GM18870 (cell line): ENCODE measurements around the gene CADM1.

Source experiments
- ATAC-seq: cut with Tn5 transposase; IDR thresholded peaks from one replicate; pipeline ENCODE4 v1.9.1; 2021; ENCODE audit warnings: moderate library complexity; ENCODE audit not compliant: unreplicated experiment

Gene CADM1

DNA sequence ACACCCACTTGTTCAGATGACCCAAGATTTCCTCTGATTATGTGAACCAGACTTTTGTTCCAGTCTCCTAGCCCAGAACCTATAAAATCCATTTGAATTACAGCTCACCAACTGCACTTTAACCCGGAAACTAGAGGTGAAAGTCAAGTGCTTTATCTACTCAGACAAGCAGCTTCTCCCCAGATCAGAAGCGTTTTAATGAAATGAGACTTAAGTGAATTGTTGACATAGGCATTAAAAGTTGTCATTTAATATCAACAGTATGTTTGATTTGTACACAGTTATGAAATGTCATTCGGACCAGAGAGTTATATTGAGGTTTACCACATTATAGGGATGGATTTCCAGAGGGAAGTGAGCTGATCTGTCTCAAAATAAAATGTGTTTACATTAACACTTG, 52.0 kb downstream of the CADM1 start:
- ATAC-seq: no peak

DNA sequence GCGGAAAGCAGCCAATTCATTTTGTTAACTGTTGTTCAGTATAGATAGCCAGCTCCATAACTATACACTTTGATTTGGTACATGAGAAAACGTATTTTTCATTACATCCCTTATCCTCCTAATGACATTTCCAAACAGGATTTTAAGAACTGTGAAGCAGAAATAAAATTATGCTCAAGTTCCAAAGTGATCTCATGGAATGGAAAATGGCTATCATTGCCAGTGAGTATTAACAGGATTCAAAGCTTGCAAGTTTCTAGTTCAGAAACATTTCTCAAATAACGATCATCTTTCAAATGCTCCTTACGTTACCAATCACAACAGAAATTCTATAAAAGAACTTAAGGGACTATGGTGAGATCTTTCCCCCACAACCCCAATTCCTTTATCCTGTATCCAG, 53.7 kb downstream of the CADM1 start:
- no peak for ATAC-seq

DNA sequence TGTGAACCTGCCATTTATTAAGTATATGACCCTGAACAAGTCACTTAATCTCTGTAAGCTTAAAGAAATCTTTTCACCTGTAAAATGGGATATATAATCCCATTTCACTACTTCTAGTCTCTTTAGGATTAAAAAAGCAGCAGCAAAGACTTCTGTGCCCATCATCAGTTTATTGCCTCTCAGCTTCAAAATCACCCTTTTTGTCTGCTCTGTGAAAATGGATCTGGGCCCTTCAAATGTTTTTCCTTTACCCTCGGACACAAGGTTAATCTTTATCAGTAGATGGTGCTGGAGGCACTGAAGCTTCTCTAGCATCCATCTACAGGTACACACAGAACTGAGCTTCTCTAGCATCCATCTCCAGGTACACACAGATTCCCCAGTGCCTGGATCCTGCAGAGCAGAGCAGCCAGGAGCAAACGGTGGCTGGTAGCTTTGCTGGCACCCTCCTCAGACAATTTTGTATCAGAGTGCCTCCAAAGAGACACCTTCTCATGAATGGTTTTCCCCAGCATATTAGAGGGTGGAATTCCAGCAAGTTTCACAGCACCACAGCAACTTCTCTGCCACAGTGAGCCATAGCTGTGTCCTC, 56.8 kb downstream of the CADM1 start:
- ATAC-seq: no peak

DNA sequence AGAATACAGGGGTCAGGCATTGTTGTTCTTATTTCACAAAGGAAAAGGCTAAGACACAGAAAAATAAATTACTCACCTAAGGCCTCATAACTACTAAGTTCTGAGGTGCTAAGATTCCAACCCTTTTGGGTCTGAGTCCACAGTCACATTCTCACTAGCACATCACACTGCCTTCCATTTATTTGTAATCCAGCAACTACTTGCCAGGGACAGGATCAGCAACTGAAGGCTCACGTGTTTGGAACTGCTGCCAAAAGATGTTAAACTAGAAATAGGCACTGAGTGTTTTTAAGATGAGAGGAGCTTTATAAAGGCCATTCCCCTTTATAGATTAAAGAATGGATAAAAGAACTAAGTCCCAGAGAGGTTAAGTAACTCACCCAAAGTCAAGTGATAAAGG, 58.0 kb downstream of the CADM1 start:
- ATAC-seq: no peak

DNA sequence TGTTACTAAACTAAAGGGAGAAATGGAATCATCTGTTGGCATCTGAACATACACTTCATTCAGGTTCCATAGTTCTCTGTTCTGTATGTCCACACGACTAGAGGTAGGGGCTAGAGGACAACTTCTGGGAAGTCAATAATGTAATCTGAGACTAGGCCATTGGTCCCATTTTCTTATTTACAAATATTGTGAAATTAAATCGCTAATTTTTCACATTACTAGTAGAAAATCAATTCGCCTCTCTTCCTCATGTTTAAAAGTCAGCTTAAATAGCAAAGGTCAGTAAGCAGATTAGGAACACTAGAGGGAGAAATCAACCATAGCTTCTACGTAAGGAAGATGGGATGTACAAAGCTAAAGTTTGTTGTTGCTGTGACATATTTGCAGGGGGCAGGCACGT, 59.7 kb downstream of the CADM1 start:
- ATAC-seq: no peak

DNA sequence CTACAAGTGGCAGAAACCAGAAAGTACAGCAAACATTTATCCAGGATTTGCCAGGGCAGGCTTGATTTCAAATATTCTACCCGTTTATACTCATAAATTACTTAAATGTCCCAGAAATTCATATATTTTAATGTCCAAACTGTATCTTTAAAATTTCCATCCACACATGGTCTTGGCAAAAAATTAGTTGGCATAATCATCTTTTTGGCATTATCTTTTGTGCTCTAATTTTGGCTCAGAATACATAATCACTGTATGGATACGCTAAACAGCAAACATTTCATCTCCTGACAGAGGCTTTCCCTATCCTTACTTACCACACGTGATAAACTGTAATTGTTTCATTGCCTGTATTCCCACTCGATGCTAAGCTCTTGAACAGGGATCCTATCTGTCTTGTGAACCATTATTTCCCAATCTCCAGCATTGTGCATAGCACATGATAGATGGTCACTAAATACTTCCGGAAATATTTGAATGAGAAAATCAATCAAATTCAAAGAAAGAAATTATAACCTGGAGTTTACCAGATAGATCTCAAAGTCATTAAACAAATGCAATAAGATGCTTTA, 64.2 kb downstream of the CADM1 start:
- ATAC-seq: no peak

DNA sequence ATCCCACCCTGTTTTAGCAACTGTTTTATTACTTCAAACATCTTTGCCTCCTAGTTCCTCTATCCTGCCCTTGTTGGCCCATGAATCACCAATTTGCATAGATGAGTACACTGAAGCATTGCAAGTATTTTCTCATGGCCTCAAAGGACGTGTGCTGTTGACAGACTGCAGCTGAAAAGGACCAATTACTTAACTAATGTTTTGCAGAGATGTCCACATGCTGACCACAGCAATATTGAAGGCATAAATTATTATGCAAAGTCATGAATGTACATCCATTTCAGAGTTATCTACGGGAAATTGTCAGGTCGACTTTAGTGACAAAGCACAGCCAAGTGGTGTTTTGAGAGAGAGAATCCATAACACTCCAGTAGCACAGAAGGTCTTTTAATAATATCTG, 64.8 kb downstream of the CADM1 start:
- no peak for ATAC-seq

DNA sequence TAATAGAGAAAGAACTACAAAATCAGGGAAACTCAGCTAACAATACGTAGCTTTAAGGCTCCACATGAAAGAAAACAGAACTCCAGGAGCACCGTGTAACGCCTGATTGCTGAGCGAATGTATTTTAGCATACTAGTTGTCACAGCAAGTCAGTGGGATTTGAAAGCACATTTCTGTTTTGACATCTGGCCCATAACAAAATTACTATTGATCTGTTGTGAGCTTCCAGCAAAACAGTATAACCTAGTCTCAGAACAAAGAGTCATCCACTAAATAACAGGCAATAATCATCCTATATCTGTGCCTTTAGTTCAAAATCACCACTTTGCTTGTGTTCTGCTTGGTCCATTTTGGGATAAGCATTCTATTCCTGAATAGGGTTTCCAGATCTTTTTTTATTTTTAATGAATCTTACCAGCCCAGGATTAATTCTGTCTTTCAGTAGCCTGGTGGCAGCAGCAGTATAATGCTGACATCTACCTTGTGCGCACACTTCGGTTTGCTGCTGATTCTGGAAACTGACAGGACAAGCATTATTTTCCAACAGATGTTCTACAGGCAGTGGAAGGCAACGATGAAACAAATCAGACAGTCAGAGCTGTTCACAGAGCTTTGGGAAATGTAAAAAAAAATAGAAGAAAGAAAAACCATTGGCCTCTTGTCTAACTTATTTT, 66.2 kb downstream of the CADM1 start:
- ATAC-seq: no peak

DNA sequence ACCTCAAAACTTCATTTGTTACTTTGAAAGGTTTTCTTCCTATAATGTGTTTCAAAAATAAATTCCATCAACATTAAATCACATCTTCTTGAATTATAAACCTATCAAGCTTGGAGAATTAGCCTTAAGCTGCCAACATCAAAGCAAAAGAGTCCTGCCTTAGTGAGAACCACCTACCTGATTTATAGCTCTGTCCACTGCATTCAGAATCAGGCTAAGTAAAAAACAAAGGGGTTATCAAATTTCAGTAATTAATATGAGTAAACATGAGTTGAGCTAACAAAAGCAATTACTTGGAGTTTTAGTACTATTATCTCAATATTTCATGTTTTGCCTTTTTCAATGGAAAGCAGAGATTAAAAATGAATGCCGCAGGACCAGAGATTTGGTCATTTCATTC, 73.9 kb downstream of the CADM1 start:
- no peak for ATAC-seq

DNA sequence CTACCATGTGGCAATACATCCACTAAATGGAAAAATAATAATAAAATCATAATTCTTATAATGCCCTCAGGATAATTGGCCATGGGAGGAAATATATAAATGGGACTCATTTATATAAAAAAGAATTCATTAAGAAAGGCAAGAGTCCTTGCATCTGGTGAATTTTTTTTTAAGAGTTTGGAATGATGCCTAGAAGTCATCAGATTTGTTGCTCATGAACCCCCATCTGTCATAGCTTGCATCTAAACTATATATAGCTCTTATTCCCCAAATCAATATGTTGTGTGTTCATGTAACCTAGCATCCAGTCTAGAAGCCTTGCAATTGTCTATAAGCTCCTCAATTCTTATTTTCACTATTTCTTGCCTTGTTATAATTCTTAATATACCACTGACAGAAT, 75.9 kb downstream of the CADM1 start:
- no peak for ATAC-seq

DNA sequence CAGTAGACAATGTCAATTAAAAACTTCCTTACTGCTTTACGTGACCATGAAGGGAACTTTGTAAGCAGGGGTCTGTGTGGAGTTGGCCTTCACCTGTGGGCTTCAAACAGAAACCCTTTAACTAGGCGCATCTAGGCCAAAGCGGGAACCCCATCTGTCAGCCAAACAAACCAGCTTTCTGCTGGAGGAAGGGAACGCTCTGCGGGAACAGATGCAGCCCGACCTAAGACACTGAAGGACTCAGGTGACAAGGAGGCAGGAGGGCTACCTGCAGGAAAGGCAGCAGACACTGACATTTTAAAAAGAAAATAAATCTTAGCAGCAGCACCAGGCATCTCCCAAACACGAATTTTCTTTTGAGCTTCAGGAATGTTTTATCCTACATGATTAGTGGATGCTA, 78.4 kb downstream of the CADM1 start:
- ATAC-seq: no peak

DNA sequence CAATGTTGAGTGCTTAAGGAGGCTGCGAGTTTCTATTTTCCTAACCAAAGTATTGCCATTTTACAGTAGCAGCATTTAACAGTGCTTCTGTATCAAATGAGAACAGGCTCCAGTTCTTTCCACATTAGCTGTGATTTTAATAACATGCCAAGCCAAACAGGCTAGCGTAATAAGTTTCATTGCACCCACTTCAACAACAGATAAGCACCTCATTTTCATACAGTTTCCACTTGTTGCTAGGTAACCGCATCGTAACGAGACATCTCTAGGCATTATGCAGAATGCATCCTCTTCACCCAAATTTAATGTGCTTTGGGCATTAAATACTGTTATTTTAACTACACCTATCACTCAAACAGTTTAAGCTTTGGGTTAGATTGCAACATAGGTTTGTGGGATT, 79.0 kb downstream of the CADM1 start:
- ATAC-seq: no peak

DNA sequence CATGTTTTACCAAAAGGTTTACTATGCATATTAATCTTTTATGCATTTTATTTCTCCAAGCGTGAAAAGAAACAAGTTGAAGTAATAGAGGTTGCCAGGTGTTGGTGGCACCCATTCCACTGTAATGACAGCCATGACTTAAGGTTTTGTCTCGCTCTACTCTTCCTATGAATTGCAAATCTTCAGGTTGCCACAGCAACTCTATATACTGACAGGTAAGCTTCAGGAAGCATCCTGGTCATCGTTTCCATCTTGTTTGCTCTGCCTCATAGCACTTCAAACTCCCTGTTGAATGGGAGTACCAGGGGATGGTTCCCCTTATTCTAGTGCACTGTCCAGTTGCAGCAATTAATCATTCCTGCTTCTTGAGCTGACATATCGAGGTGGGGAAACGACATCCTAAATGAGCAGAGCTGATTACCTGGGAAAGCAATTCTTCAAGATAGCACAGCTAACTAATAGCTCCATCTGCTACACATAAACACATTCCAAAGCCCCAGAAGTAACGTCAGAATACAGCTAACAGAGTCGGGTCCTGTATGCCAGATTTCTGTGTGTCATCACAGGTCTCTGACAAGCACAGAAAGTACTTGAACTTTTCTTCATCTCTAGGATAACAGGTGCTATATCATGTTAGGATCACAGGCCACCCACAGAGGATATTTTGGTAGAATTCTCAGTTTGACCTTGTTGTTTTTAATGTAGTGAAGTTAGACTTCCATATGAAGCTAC, 80.3 kb downstream of the CADM1 start:
- no peak for ATAC-seq

DNA sequence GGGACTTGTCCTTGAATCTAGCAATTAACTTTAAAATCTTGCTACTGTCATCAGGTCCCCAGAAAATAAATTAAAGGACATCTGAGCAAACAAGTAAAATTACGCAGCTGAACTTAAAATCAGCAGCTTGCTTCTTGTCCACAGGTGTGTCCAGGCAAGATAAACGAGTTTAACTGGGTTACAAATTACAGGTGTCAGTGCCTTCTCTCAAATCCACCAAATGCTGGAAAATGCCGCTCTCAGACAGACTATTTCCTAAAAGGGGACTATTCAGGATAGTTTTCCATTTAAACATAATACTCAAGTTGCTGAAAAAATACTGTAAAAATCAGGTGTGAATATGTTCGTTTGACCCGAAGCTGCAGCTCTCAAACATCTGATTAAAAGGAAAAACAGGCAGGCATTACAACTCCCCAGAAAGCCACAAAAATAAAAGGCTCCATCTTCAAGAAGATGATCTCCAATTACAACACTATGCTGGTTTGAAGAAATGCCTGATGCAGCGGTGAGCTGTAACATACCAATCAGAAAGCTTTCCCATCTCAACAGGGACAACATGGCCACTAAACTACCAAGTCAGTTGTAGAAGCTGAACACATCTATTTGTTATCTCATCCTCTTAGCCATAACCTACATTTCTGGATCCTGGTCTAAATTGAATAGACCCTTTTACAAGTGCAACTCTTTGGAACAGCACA, 82.1 kb downstream of the CADM1 start:
- no peak for ATAC-seq

DNA sequence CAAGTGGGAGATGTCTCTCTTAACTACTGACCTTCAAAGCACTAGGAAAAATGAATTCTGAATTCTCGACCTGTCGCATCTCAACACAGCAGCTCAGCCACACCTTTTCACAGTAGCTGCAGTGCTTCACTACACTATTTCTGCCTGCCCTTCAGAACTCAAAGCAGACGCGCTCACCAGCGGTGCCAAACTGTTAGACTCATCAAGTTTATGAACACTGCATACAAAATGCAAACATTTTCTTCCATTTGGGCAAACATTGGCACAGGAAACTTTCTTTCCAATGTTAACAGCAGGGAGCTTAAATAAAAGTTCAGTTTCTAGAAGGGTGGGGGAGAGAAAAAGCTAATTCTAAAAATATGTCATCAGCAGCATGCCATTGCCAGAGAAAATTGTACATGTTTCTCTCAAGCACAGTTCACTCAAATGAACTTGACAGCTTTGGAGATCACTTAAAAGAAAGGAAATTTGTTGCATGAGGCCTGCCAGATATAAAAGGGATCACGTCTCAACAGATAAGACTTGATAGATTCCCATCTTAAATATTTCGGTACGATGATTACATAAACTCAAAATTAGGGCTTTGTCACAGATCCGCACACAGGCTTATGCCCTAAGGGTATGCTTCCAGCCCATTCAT, 82.7 kb downstream of the CADM1 start:
- ATAC-seq: no peak

DNA sequence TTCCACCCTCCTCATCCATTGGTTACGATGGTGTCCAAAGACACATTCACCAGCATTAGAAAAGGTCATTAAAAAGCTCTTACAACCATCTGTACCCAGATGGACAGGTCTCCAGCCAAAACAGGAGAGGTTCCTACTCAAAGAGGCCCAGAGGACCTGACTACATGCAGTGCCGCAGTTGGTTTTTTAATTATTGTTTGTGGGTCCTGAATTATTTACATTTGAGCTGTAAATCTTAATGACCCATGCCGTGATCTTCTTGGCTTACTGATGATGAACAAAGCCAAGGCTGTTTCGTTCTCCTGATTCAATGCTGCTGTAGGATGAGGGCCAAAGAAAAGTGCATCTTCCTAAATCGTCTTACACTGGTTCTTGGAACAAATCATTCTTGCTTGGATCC, 83.7 kb downstream of the CADM1 start:
- no peak for ATAC-seq

DNA sequence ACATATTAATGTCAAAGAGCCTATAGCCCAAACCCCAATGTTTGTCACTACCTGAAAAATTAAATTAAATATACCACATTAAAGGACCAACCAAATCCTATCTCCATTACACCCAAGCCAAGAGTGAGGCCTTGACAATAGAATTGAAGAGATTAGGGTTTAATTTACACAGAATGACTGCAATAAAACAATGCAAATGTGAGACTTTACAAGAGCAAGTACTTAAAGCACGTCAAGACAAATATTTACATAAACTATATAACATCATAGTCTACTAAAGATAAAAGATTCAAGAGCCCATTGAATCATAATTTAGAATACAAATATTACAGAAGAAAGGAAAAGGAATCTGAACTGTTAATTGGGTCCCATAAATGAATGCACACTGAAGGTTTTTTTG, 85.6 kb downstream of the CADM1 start:
- ATAC-seq: no peak

DNA sequence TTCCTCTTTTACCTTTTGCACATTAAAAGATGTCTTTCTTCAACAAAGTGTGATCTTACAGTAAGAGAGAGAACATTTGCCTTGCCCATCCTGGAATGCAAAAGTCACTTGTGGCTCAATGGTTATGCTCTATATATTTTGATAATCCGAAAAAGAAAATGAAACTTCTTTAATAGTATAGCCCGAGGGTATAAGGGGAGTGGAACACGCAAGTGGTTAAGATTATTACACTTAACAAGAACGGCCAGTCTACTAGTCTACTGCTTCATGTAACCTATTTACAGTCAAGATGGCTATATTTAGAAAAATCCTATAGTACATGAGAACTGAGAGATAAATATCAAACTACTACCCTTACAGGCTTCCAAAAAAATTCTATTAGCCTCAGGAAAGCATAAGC, 86.1 kb downstream of the CADM1 start:
- no peak for ATAC-seq

DNA sequence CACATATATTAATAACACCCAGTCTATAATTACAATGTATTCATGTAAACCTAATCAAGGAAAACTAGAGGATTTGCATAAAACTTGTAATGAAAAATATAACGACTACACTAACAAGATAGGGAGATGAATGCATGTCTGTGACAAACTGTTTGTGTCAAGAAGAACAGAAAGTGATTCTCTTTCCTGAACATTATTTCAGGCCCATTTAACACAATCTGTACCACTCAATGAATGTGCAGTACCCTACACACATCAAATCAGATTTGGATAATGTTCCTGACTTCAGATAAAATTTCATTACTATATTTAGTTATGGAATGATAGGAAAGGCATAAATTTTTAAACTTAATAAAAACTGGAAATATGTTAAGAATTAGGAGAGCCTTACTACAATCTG, 93.1 kb downstream of the CADM1 start:
- ATAC-seq: no peak

DNA sequence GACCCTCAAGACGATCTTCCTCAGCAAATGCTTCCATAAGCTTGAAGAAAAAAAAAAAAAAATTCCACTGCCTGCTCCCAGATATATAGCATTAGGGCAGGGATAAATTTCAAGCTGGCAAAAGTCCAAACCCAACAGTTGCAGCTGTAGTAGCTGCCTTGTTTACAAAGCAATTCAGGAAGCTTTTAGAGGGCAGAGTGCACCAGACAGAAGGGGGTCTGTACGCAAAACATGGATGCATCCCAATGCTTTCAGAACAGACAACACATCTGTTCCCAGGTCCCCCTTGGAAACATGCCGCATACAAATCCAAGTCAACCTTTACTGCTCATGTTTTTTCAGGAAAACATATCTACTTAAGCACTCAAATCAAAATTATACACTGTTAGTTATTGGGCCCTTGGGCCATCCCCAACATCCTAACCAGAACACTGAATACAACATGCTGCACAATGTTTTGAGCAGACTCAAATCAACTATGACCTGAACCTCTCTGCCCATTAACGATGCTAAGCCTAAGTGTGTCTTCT, 94.5 kb downstream of the CADM1 start:
- no peak for ATAC-seq

DNA sequence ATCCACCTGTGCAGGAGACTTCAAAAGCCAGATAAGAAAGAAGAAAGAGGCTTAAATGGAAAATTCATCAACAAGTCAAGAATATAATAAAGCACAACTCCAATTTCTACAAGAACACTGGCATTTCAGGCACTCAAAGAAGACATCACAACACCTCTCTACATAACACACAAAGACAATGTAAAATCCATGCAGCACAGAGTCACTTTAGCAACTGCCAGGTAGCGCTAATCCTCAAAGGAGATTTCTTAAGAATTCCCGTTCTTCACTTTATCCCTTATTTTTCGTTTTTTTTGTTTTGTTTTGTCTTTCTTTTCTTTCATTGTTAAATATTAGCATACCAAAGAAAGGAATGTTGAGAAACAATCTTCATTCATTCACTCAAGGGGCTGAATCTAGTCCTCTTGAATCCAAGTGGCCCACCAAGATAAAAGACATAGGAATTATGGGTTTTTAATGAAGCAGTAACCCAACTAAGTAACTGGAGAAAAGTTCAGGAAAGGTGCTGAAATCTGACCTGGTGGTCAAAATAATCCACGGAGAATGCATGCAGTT, 95.0 kb downstream of the CADM1 start:
- no peak for ATAC-seq
